IMR-90 (cell line): ENCODE data around the gene KRT9. TPM values are rescaled to one million over a fixed set of nuclear protein-coding genes. Genes with fewer than 3 reads are reported as not detected.

Source experiments
- ATAC-seq: fragments of 200-7000 bp; cut with Tn5 transposase; 2 replicates; pipeline ENCODE4 v1.9.1; 2020; ENCODE audit warnings: low read depth, mild to moderate bottlenecking, moderate library complexity
- BruUV-seq: library from RNA; stranded (reverse); fragments of 400-500 nt; replicated peaks from 2 replicates; lab custom pipeline; 2021; lab: Mats Ljungman, UMichigan
- CTCF ChIA-PET: fragments of 300-600 bp; formaldehyde crosslinking; extraction: SDS; loops from one replicate; lab custom pipeline; 2021; ENCODE audit warnings: antibody characterized with exemption; lab: Yijun Ruan, JAX
- POLR2A ChIA-PET: fragments of 300-600 bp; sonication (Branson Sonifier 250); formaldehyde crosslinking; loops from one replicate; lab custom pipeline; 2022; ENCODE audit warnings: antibody characterized with exemption; ENCODE audit not compliant: unreplicated experiment; lab: Charles Lee
- DNase-seq: peaks from one replicate; pipeline ENCODE4 v3.0.0; 2013
- H2AFZ ChIP-seq: replicated peaks from 2 replicates; pipeline ENCODE3; 2013; ENCODE audit warnings: low read length, mild to moderate bottlenecking; ENCODE audit not compliant: poor library complexity
- H2AK5ac ChIP-seq: 2 replicates; pipeline ENCODE4 v1.6.1; 2013; ENCODE audit warnings: low read depth, low read length, inconsistent platforms
- H2AK9ac ChIP-seq: replicated peaks from 2 replicates; pipeline ENCODE3; 2013; ENCODE audit warnings: mild to moderate bottlenecking, low read depth, low read length, moderate library complexity; ENCODE audit not compliant: poor library complexity
- H2BK120ac ChIP-seq: 2 replicates; pipeline ENCODE4 v1.6.1; 2013; ENCODE audit warnings: low read depth, low read length, inconsistent platforms
- H2BK15ac ChIP-seq: 3 replicates; pipeline ENCODE4 v1.6.1; 2013; ENCODE audit warnings: low read depth, low read length, inconsistent platforms
- H2BK20ac ChIP-seq: 2 replicates; pipeline ENCODE4 v1.6.1; 2013; ENCODE audit warnings: low read depth, mild to moderate bottlenecking, inconsistent platforms, low read length, moderate library complexity
- H2BK5ac ChIP-seq: 2 replicates; pipeline ENCODE4 v1.6.1; 2013; ENCODE audit warnings: mild to moderate bottlenecking, low read depth, low read length, inconsistent platforms; ENCODE audit not compliant: poor library complexity, severe bottlenecking
- H3K14ac ChIP-seq: replicated peaks from 2 replicates; pipeline ENCODE4 v1.6.1; 2013; ENCODE audit warnings: low read depth, low read length, inconsistent platforms
- H3K18ac ChIP-seq: 2 replicates; pipeline ENCODE4 v1.6.1; 2013; ENCODE audit warnings: low read depth, low read length, control low read depth
- H3K23ac ChIP-seq: 2 replicates; pipeline ENCODE4 v1.6.1; 2013; ENCODE audit warnings: low read depth, low read length, inconsistent platforms
- H3K27ac ChIP-seq: 2 replicates; pipeline ENCODE4 v1.5.1; 2013; ENCODE audit warnings: mild to moderate bottlenecking, control low read depth, low read length; ENCODE audit not compliant: insufficient read depth
- H3K27me3 ChIP-seq: 2 replicates; pipeline ENCODE4 v1.6.1; 2013; ENCODE audit warnings: low read length; ENCODE audit not compliant: control insufficient read depth, insufficient read depth
- H3K36me3 ChIP-seq: 2 replicates; pipeline ENCODE4 v1.6.1; 2013; ENCODE audit warnings: low read length, mixed read lengths; ENCODE audit not compliant: control insufficient read depth, insufficient read depth
- H3K4ac ChIP-seq: 2 replicates; pipeline ENCODE4 v1.6.1; 2013; ENCODE audit warnings: low read depth, low read length, inconsistent platforms
- H3K4me1 ChIP-seq: 2 replicates; pipeline ENCODE4 v1.6.1; 2013; ENCODE audit warnings: low read length, mixed read lengths; ENCODE audit not compliant: control insufficient read depth, insufficient read depth
- H3K4me2 ChIP-seq: 2 replicates; pipeline ENCODE4 v1.6.1; 2013; ENCODE audit warnings: low read depth, mild to moderate bottlenecking, control low read depth, low read length, moderate library complexity
- H3K4me3 ChIP-seq: 2 replicates; pipeline ENCODE4 v1.5.1; 2013; ENCODE audit warnings: low read depth, mild to moderate bottlenecking, control low read depth, low read length, moderate library complexity; ENCODE audit not compliant: insufficient read depth
- H3K56ac ChIP-seq: 2 replicates; pipeline ENCODE4 v1.6.1; 2013; ENCODE audit warnings: low read length, inconsistent platforms; ENCODE audit not compliant: insufficient read depth; ENCODE audit errors: extremely low read depth
- H3K79me1 ChIP-seq, 2 experiments: 2 replicates each; pipeline ENCODE4 v1.6.1; 2013; ENCODE audit warnings: low read length in 2 of 2, inconsistent platforms in 1 of 2, low read depth in 1 of 2
- H3K9ac ChIP-seq: 2 replicates; pipeline ENCODE4 v1.6.1; 2013; ENCODE audit warnings: low read depth, low read length, control low read depth
- H3K9me1 ChIP-seq: 2 replicates; pipeline ENCODE4 v1.6.1; 2013; ENCODE audit warnings: low read length, inconsistent platforms; ENCODE audit not compliant: insufficient read depth
- H3K9me3 ChIP-seq: 2 replicates; pipeline ENCODE4 v1.6.1; 2013; ENCODE audit warnings: low read length; ENCODE audit not compliant: control insufficient read depth, insufficient read depth
- H4K20me1 ChIP-seq: 2 replicates; pipeline ENCODE4 v1.6.1; 2013; ENCODE audit warnings: low read length, inconsistent platforms; ENCODE audit not compliant: insufficient read depth
- H4K5ac ChIP-seq: 2 replicates; pipeline ENCODE4 v1.6.1; 2013; ENCODE audit warnings: mild to moderate bottlenecking, low read depth, low read length, control low read depth
- H4K8ac ChIP-seq, 2 experiments: 2 replicates each; pipeline ENCODE4 v1.6.1; 2013; ENCODE audit warnings: low read depth in 2 of 2, low read length in 2 of 2, control low read depth in 1 of 2, inconsistent platforms in 1 of 2
- H4K91ac ChIP-seq: 2 replicates; pipeline ENCODE4 v1.6.1; 2013; ENCODE audit warnings: low read depth, low read length, inconsistent platforms; ENCODE audit not compliant: insufficient read depth
- BHLHE40 ChIP-seq: fragments of 150-350 bp; IDR thresholded peaks from 2 replicates; pipeline ENCODE4 v1.6.1; 2016; ENCODE audit warnings: mild to moderate bottlenecking, low read depth, low read length
- FOS ChIP-seq: fragments of 150-350 bp; IDR thresholded peaks from 2 replicates; pipeline ENCODE4 v1.6.1; 2016; ENCODE audit warnings: low read depth, low read length
- POLR2A ChIP-seq: IDR thresholded peaks from 2 replicates; pipeline ENCODE4 v1.6.1; 2012; ENCODE audit warnings: mild to moderate bottlenecking, low read depth, low read length
- RAD21 ChIP-seq: IDR thresholded peaks from 2 replicates; pipeline ENCODE4 v1.6.1; 2012; ENCODE audit warnings: low read length, improper control_type of control experiment
- RFX5 ChIP-seq: IDR thresholded peaks from 2 replicates; pipeline ENCODE4 v1.8.0; 2012; ENCODE audit warnings: low read depth, mild to moderate bottlenecking, low read length, moderate library complexity
- USF2 ChIP-seq: fragments of 150-350 bp; IDR thresholded peaks from 2 replicates; pipeline ENCODE4 v1.6.1; 2017; ENCODE audit warnings: mild to moderate bottlenecking, antibody characterized with exemption, low read length, low read depth
- WGBS, 2 experiments: methylation state at CpG; one replicate each; pipeline versions ENCODE4 v1.1.5 to v1.1.7; 2013; ENCODE audit warnings: missing lambda C conversion rate in 2 of 2; ENCODE audit not compliant: insufficient read length in 1 of 2; ENCODE audit errors: extremely low coverage in 2 of 2; 5-methylcytosine and 5-hydroxymethylcytosine counted together
- dilution Hi-C: fragments of 300-500 bp; cut with HindIII; formaldehyde crosslinking; loops from one replicate; pipeline ENCODE4 v1.14.3; 2018; ENCODE audit warnings: low sequenced_read_pairs; ENCODE audit not compliant: unreplicated experiment
- in situ Hi-C: fragments of 300-500 bp; cut with MboI; formaldehyde crosslinking; loops from 3 replicates; pipeline ENCODE4 v1.14.3; 2019; ENCODE audit warnings: low sequenced_read_pairs, inconsistent platforms, mixed read lengths
- intact Hi-C: fragments of 100-400 bp; cut with micrococcal nuclease; formaldehyde crosslinking; loops from 2 replicates; pipeline ENCODE4 v1.10.0; 2022
- polyA plus RNA-seq, 3 experiments: library from polyadenylated mRNA; depleted of rRNA; stranded (reverse); fragments of >200 nt; gene quantifications; 2 replicates each; pipeline ENCODE4 v1.2.3, GENCODE V29; 2012; ENCODE audit warnings: low replicate concordance in 1 of 3
- total RNA-seq: library from RNA; depleted of rRNA; stranded (reverse); fragments of >200 nt; gene quantifications from 2 replicates; pipeline ENCODE4 v1.2.3, GENCODE V29; 2012

KRT9 gene
- total and polyA plus RNA-seq, 2 of the 4 experiments (the other 2 are of a cell fraction) = not detected

DNA sequence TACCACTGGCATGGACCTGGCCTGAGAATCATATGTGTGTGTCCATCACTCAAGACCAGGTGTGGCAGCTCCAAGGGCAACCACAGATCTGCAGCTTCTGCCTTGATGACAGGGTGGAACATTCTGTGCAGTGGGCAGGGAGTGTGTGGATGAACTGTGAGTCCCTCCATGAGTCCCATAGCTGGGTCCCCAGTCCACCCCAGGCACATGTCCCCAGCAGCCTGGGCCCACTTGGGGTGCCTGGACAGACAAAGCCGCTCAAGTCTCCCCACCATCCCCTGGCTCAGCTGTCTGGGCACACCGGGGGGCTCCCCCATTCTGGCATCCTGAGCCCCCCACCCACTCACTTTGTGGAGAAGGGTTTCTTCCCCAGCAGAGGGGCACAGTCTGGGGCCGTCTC is 45.3 kb upstream of the KRT9 start:
- Histone ChIP-seq H4K8ac (no peak overlapping the region), H3K36me3 (no peaks in the 10 kb centered on the region), H3K27ac (no peak overlapping the region), H2AK9ac (no peak overlapping the region), H3K9ac (no peak overlapping the region), H2AFZ (no peak overlapping the region), H3K79me1 (no peaks in the 10 kb centered on the region), H2BK5ac (no peak overlapping the region), H3K18ac (no peak overlapping the region), H3K9me1 (no peaks in the 10 kb centered on the region), H3K23ac (no peak overlapping the region), H3K4me1 (no peaks in the 10 kb centered on the region), H3K56ac (no peak overlapping the region), H3K9me3 (no peaks in the 10 kb centered on the region), H2AK5ac (no peak overlapping the region), H3K14ac (no peak overlapping the region), H4K5ac (no peak overlapping the region), H2BK120ac (no peak overlapping the region), H3K4me2 (no peak overlapping the region), H4K91ac (no peak overlapping the region), H3K4me3 (no peak overlapping the region), H3K27me3 (peaks cover 35% of the 10 kb centered on the region), H3K4ac (no peak overlapping the region), H2BK15ac (no peak overlapping the region), H2BK20ac (no peak overlapping the region), H4K20me1 (no peaks in the 10 kb centered on the region)
- in situ Hi-C loops = no loop called here
- no CpG with 5 or more reads among the region's 3 CpGs for WGBS, 2 experiments
- CTCF ChIA-PET = no interaction called here
- dilution Hi-C loops = no loop called here
- no peak for DNase-seq
- POLR2A ChIA-PET = no interaction called here
- BruUV-seq = no TSS peak
- ATAC-seq = no peak
- intact Hi-C loops = no loop called here
- TF ChIP-seq POLR2A = no peak
- no peak for TF ChIP-seq RAD21
- no peak for TF ChIP-seq RFX5
- TF ChIP-seq FOS = no peak
- TF ChIP-seq BHLHE40 = no peak
- TF ChIP-seq USF2 = no peak
